ENCODE results near the gene DCAF5.

The DCAF5 gene, protein sequence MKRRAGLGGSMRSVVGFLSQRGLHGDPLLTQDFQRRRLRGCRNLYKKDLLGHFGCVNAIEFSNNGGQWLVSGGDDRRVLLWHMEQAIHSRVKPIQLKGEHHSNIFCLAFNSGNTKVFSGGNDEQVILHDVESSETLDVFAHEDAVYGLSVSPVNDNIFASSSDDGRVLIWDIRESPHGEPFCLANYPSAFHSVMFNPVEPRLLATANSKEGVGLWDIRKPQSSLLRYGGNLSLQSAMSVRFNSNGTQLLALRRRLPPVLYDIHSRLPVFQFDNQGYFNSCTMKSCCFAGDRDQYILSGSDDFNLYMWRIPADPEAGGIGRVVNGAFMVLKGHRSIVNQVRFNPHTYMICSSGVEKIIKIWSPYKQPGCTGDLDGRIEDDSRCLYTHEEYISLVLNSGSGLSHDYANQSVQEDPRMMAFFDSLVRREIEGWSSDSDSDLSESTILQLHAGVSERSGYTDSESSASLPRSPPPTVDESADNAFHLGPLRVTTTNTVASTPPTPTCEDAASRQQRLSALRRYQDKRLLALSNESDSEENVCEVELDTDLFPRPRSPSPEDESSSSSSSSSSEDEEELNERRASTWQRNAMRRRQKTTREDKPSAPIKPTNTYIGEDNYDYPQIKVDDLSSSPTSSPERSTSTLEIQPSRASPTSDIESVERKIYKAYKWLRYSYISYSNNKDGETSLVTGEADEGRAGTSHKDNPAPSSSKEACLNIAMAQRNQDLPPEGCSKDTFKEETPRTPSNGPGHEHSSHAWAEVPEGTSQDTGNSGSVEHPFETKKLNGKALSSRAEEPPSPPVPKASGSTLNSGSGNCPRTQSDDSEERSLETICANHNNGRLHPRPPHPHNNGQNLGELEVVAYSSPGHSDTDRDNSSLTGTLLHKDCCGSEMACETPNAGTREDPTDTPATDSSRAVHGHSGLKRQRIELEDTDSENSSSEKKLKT

DNA sequence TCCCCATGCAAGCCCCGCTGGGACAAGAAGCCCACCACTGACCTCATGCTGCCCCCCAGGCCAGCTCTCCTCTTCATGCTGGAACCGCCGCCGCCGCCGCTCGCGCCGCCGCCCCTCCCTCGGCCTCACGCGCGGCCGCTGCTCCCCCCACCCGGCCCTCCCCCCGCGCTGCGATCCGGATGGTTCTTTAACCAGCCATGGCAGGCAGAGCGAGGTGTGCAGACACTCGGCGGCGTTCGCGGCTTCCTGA, at the start of gene DCAF5:
TSS of gene DCAF5 (minus strand) at position 218 of the 250 bp plus-strand sequence. CDS start at position 77, 141 bp downstream.
- TF ChIP-seq, protein P1, sequence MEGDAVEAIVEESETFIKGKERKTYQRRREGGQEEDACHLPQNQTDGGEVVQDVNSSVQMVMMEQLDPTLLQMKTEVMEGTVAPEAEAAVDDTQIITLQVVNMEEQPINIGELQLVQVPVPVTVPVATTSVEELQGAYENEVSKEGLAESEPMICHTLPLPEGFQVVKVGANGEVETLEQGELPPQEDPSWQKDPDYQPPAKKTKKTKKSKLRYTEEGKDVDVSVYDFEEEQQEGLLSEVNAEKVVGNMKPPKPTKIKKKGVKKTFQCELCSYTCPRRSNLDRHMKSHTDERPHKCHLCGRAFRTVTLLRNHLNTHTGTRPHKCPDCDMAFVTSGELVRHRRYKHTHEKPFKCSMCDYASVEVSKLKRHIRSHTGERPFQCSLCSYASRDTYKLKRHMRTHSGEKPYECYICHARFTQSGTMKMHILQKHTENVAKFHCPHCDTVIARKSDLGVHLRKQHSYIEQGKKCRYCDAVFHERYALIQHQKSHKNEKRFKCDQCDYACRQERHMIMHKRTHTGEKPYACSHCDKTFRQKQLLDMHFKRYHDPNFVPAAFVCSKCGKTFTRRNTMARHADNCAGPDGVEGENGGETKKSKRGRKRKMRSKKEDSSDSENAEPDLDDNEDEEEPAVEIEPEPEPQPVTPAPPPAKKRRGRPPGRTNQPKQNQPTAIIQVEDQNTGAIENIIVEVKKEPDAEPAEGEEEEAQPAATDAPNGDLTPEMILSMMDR (IDR thresholded peaks at IDR 0.05; ENCODE audit: unreplicated experiment in 3 of 3), result no peak
- H3K27ac Mint-ChIP-seq, result peak within 1 kb of the TSS; percentile 90 to 98 (median 97)
- H3K4me1 Mint-ChIP-seq, result peaks cover 29% of the 10 kb centered on the region
- H3K9me3 Mint-ChIP-seq, result no peaks in the 10 kb centered on the region
- H3K27me3 Mint-ChIP-seq (ENCODE audit: low read depth), result peaks cover 10% of the 10 kb centered on the region
- H3K36me3 Mint-ChIP-seq (ENCODE audit: low read depth), result peaks cover 16% of the 10 kb centered on the region
- peak within 1 kb of the TSS; percentile 88 to 98 (median 91) for H3K4me3 Mint-ChIP-seq

GRCh38 chr14:69199786-69200185, 46.9 kb upstream of the DCAF5 start:
- H3K27ac Mint-ChIP-seq, result no peak overlapping the region
- H3K36me3 Mint-ChIP-seq (ENCODE audit: low read depth), result no peaks in the 10 kb centered on the region
- TF ChIP-seq, protein P1 (IDR thresholded peaks at IDR 0.05; ENCODE audit: unreplicated experiment in 3 of 3), result no peak

GRCh38 chr14:69193721-69194120, 40.8 kb upstream of the DCAF5 start:
- Mint-ChIP-seq H3K27ac (peak overlapping the region in 1 of 3 experiments; percentile 49), H3K9me3 (no peaks in the 10 kb centered on the region), H3K36me3 (ENCODE audit: low read depth) (no peaks in the 10 kb centered on the region), H3K4me3 (peak overlapping the region; percentile 96 to 99 (median 99)), H3K27me3 (ENCODE audit: low read depth) (no peaks in the 10 kb centered on the region), H3K4me1 (peaks cover 23% of the 10 kb centered on the region)
- TF ChIP-seq, protein P1 (IDR thresholded peaks at IDR 0.05; ENCODE audit: unreplicated experiment in 3 of 3), result no peak

More at GRCh38 chr14:69199786-69200185, 46.9 kb upstream of the DCAF5 start:
- Mint-ChIP-seq H3K27me3 (ENCODE audit: low read depth) (no peaks in the 10 kb centered on the region), H3K4me3 (no peak overlapping the region), H3K4me1 (no peaks in the 10 kb centered on the region), H3K9me3 (no peaks in the 10 kb centered on the region)

DNA sequence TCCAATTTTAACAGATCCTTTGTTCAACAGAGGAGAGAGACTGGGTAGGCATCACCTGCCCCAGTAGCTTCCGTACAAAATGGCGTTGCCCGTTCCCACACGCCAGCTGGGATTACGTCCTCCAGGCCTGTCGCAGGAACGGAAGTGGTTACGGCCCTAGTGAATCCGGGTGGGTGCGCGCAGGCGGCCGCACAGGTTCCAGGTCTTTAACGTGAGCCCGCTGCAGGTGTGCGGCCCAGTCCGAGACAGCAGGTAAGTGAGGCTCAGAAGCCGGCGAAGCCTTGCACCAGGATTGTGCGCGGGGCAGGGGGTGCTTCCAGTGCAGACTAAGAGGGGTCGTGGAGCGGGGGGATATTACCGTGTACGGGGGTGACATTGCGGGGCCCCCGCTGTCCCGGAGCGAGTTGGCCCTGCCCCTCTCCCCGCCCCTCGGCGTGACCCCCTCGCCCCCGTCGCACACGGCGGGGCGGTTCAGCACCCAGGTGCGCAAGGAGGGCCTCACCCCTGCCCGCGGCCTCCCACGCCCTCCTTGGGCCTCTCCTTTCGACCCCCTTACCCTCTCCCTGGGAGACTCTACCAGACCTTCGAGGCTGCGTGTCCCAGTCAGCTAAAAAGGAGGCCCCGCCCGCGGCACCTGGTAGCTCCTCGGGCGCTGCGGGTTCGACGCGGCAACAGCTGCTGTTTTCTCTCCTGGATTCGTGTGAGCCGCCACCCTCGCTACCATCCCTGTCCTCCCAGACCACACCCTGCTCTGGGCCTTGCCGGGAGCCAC, 38.6 kb upstream of the DCAF5 start, which contains the start of gene EXD2:
TSS of gene EXD2 (plus strand) at position 159 of the 772 bp plus-strand sequence. CDS start 17,973 bp downstream, outside the sequence.
- H3K4me1 Mint-ChIP-seq, result peaks cover 23% of the 10 kb centered on the region
- H3K27me3 Mint-ChIP-seq (ENCODE audit: low read depth), result peaks cover 3% of the 10 kb centered on the region
- peak within 1 kb of the TSS; percentile 96 to 99 (median 99) for H3K4me3 Mint-ChIP-seq
- peak within 1 kb of the TSS; percentile 93 to 97 (median 95) for H3K27ac Mint-ChIP-seq
- no peaks in the 10 kb centered on the region for H3K9me3 Mint-ChIP-seq
- no peaks in the 10 kb centered on the region for H3K36me3 Mint-ChIP-seq (ENCODE audit: low read depth)
- TF ChIP-seq, protein P1 (IDR thresholded peaks at IDR 0.05; ENCODE audit: unreplicated experiment in 3 of 3), result no peak

DNA sequence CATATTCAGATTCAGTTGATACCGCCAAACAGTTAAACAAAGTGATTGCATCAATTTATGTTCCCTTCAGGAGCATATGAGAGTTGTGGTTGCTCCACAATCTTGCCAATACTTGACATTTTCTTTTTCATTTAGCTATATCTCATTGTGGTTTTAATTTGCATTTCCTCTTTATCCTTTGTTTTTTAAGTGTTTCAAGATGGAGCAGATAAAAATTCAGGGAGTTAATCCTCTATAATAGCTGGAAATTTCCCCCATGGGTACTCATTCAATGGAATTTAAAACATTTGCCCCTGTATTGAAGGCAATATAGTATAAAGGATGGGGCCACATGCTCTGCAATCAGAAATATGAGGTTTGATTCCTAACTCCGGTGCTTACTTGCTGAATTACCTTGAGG, 37.3 kb upstream of the DCAF5 start:
- peak overlapping the region; percentile 96 to 99 (median 99) for H3K4me3 Mint-ChIP-seq
- H3K4me1 Mint-ChIP-seq, result peaks cover 23% of the 10 kb centered on the region
- no peaks in the 10 kb centered on the region for H3K9me3 Mint-ChIP-seq
- TF ChIP-seq, protein P1 (IDR thresholded peaks at IDR 0.05; ENCODE audit: unreplicated experiment in 3 of 3), result no peak
- peaks cover 3% of the 10 kb centered on the region for H3K27me3 Mint-ChIP-seq (ENCODE audit: low read depth)
- H3K27ac Mint-ChIP-seq, result peak overlapping the region in 2 of 3 experiments; percentile 41 to 95
- no peaks in the 10 kb centered on the region for H3K36me3 Mint-ChIP-seq (ENCODE audit: low read depth)
